Gastrocnemius medialis (tissue), 4 donors: ENCODE data around the gene UGP2.

Experiments used
- POLR2A ChIP-seq, 2 donors: fragments of 450-650 bp; IDR thresholded peaks; one replicate each; pipeline ENCODE4 v1.6.1; 2017; ENCODE audit warnings: antibody characterized with exemption in 2 of 2, mild to moderate bottlenecking in 2 of 2, moderate library complexity in 2 of 2
- TF ChIP-seq, protein P1 (sequence below), 5 experiments: fragments of 450-650 bp in 3 of 5; fragments of 200-600 bp in 2 of 5; sonication (generic) in 2 of 5; IDR thresholded peaks in 4 of 5; conservative IDR thresholded peaks in 1 of 5; 1 replicate in 4 of 5; 2 replicates in 1 of 5; pipeline ENCODE4 v1.5.1; 2016 to 2019; ENCODE audit warnings: antibody characterized with exemption in 5 of 5, mild to moderate bottlenecking in 3 of 5, moderate library complexity in 3 of 5

DNA sequence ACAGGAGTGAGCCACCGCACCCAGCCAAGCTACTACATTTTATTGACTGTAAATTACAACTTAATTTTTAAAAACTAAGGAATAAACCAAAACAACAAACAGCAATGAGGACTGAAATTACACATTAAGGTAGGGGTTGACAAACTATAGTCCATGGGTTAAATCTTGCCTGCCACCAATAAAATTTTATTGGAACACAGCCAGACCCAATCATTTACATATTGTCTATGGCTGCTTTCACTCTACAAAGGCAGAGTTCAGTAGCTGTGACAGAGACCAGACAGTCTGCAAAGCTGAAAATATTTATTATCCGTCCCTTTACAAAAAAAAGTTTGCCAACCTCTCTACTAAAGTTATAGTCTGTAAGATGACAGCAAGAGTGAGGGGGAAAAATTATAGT is 24.3 kb upstream of the UGP2 start:
- TF ChIP-seq, protein P1, sequence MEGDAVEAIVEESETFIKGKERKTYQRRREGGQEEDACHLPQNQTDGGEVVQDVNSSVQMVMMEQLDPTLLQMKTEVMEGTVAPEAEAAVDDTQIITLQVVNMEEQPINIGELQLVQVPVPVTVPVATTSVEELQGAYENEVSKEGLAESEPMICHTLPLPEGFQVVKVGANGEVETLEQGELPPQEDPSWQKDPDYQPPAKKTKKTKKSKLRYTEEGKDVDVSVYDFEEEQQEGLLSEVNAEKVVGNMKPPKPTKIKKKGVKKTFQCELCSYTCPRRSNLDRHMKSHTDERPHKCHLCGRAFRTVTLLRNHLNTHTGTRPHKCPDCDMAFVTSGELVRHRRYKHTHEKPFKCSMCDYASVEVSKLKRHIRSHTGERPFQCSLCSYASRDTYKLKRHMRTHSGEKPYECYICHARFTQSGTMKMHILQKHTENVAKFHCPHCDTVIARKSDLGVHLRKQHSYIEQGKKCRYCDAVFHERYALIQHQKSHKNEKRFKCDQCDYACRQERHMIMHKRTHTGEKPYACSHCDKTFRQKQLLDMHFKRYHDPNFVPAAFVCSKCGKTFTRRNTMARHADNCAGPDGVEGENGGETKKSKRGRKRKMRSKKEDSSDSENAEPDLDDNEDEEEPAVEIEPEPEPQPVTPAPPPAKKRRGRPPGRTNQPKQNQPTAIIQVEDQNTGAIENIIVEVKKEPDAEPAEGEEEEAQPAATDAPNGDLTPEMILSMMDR (IDR thresholded peaks at IDR 0.05 in 4 of 5, conservative IDR thresholded peaks at IDR 0.05 in 1 of 5): no peak
- TF ChIP-seq POLR2A (IDR thresholded peaks at IDR 0.05): no peak
